ENCODE data around the gene MAST3. TPM values are rescaled to one million over a fixed set of nuclear protein-coding genes. Genes with fewer than 3 reads are reported as not detected.
A peak's percentile ranks its signal among the peaks of the same experiment; 100 is the strongest.

The MAST3 gene
- total and polyA plus RNA-seq, 2 of the 13 experiments (the other 11 are each of a cell fraction or from before 2014, with no cell fraction given): 4.1 to 4.6 TPM

DNA sequence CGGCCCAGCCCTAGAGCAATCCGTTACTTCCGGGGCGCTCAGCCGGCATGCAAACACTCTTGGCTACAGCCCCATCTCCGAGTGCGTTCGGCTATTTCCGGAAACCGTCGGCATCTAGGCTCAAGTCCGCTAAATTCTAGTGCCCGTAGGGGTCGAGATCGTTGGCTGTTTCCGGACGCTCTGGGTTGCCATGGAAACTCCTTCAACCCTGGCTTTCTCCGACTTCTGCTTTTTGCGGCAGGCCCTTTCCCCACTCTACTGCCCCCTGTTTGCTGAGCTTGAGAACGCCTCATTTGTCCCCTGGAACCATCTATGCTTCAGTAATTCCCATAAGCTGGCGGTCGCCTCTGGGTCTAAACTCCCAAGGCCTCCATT is 54.9 kb downstream of the MAST3 start (continued):
- 0 out of 2 replicates have a peak, but pooled peaks have one; percentile 27 for TF ChIP-seq ZNF224 (CRISPR knock-in tag; IDR thresholded peaks at IDR 0.05)
- TF ChIP-seq POLR2G (IDR thresholded peaks at IDR 0.05; ENCODE audit: low read depth, low read length): peak; percentile 58; the same call in 1 of the 2 replicates
- TF ChIP-seq PHF8 (CRISPR knock-in tag; IDR thresholded peaks at IDR 0.05): 0 out of 2 replicates have a peak, but pooled peaks have one; percentile 11
- TF ChIP-seq GABPA (IDR thresholded peaks at IDR 0.05; ENCODE audit: low read depth, low read length): no peak; the same call in none of the 2 replicates
- peak; percentile 84 for TF ChIP-seq GABPA (CRISPR knock-in tag; IDR thresholded peaks at IDR 0.05; ENCODE audit: low read depth)
- 0 out of 2 replicates have a peak, but pooled peaks have one; percentile 8 for TF ChIP-seq GATAD1 (CRISPR knock-in tag; IDR thresholded peaks at IDR 0.05)
- TF ChIP-seq GABPB1 (CRISPR knock-in tag; IDR thresholded peaks at IDR 0.05): peak; percentile 67
- TF ChIP-seq, protein P1, sequence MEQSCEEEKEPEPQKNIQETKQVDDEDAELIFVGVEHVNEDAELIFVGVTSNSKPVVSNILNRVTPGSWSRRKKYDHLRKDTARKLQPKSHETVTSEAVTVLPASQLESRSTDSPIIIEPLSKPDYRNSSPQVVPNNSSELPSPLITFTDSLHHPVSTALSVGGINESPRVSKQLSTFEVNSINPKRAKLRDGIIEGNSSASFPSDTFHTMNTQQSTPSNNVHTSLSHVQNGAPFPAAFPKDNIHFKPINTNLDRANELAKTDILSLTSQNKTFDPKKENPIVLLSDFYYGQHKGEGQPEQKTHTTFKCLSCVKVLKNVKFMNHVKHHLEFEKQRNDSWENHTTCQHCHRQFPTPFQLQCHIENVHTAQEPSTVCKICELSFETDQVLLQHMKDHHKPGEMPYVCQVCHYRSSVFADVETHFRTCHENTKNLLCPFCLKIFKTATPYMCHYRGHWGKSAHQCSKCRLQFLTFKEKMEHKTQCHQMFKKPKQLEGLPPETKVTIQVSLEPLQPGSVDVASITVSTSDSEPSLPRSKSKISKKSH (CRISPR knock-in tag; IDR thresholded peaks at IDR 0.05; ENCODE audit: borderline replicate concordance): peak; percentile 40; the same call in 1 of the 2 replicates
- peak; percentile 53 for TF ChIP-seq SMC3 (IDR thresholded peaks at IDR 0.05; ENCODE audit: low read length)
- peak; percentile 52; the same call in 1 of the 2 replicates for TF ChIP-seq SNAPC2 (CRISPR knock-in tag; IDR thresholded peaks at IDR 0.05)
- TF ChIP-seq MXI1 (IDR thresholded peaks at IDR 0.05; ENCODE audit: borderline replicate concordance, low read depth, low read length): peak; percentile 84; the same call in 2 of the 3 replicates
- peak; percentile 34 for TF ChIP-seq TEAD3 (CRISPR knock-in tag; optimal IDR thresholded peaks at IDR 0.05; ENCODE audit: borderline replicate concordance)
- TF ChIP-seq NFKB2 (CRISPR knock-in tag; IDR thresholded peaks at IDR 0.05; ENCODE audit: borderline replicate concordance): peak; percentile 54; the same call in 1 of the 2 replicates
- TF ChIP-seq RFX5 (IDR thresholded peaks at IDR 0.05; ENCODE audit: low read depth, low read length): 0 out of 2 replicates have a peak, but pooled peaks have one; percentile 41
- peak; percentile 3; the same call in 1 of the 2 replicates for TF ChIP-seq RARA (CRISPR knock-in tag; IDR thresholded peaks at IDR 0.05)
- TF ChIP-seq, protein P2, sequence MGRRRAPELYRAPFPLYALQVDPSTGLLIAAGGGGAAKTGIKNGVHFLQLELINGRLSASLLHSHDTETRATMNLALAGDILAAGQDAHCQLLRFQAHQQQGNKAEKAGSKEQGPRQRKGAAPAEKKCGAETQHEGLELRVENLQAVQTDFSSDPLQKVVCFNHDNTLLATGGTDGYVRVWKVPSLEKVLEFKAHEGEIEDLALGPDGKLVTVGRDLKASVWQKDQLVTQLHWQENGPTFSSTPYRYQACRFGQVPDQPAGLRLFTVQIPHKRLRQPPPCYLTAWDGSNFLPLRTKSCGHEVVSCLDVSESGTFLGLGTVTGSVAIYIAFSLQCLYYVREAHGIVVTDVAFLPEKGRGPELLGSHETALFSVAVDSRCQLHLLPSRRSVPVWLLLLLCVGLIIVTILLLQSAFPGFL (CRISPR knock-in tag; IDR thresholded peaks at IDR 0.05): no peak
- no peak for TF ChIP-seq POLR2AphosphoS5 (IDR thresholded peaks at IDR 0.05; ENCODE audit: low read depth, low read length)
- TF ChIP-seq, protein P3, sequence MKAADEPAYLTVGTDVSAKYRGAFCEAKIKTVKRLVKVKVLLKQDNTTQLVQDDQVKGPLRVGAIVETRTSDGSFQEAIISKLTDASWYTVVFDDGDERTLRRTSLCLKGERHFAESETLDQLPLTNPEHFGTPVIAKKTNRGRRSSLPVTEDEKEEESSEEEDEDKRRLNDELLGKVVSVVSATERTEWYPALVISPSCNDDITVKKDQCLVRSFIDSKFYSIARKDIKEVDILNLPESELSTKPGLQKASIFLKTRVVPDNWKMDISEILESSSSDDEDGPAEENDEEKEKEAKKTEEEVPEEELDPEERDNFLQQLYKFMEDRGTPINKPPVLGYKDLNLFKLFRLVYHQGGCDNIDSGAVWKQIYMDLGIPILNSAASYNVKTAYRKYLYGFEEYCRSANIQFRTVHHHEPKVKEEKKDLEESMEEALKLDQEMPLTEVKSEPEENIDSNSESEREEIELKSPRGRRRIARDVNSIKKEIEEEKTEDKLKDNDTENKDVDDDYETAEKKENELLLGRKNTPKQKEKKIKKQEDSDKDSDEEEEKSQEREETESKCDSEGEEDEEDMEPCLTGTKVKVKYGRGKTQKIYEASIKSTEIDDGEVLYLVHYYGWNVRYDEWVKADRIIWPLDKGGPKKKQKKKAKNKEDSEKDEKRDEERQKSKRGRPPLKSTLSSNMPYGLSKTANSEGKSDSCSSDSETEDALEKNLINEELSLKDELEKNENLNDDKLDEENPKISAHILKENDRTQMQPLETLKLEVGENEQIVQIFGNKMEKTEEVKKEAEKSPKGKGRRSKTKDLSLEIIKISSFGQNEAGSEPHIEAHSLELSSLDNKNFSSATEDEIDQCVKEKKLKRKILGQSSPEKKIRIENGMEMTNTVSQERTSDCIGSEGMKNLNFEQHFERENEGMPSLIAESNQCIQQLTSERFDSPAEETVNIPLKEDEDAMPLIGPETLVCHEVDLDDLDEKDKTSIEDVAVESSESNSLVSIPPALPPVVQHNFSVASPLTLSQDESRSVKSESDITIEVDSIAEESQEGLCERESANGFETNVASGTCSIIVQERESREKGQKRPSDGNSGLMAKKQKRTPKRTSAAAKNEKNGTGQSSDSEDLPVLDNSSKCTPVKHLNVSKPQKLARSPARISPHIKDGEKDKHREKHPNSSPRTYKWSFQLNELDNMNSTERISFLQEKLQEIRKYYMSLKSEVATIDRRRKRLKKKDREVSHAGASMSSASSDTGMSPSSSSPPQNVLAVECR (CRISPR knock-in tag; IDR thresholded peaks at IDR 0.05; ENCODE audit: borderline replicate concordance): peak; percentile 64; the same call in 1 of the 2 replicates
- peak; percentile 26; the same call in 1 of the 2 replicates for TF ChIP-seq TGIF2 (CRISPR knock-in tag; IDR thresholded peaks at IDR 0.05)
- TF ChIP-seq ZNF788 (CRISPR knock-in tag; IDR thresholded peaks at IDR 0.05; ENCODE audit: borderline replicate concordance): peak; percentile 59; the same call in 1 of the 2 replicates
- TF ChIP-seq ARID2 (CRISPR knock-in tag; IDR thresholded peaks at IDR 0.05; ENCODE audit: borderline replicate concordance): no peak

Data from HepG2 (cell line).